NCI-H345 treated with DMSO at 0.1 percent for 48 hours (cell line): ENCODE results near the gene LRRFIP1.

Experiments
- DNase-seq: peaks from one replicate; lab custom pipeline; 2025; ENCODE audit not compliant: unreplicated experiment; lab: John Stamatoyannopoulos, UW

Gene LRRFIP1

GRCh38 chr2:237701033-237701858 is 73.9 kb downstream of the LRRFIP1 start:
- no peak for DNase-seq

GRCh38 chr2:237701859-237702390 is 74.5 kb downstream of the LRRFIP1 start:
- DNase-seq = no peak

- DNase-seq = no peak
These were observed 75.3 kb downstream of the LRRFIP1 start for GRCh38 chr2:237702441-237703391.

GRCh38 chr2:237704501-237705434 is 77.4 kb downstream of the LRRFIP1 start:
- DNase-seq = no peak

GRCh38 chr2:237706257-237706656 is 78.9 kb downstream of the LRRFIP1 start:
- no peak for DNase-seq

- DNase-seq = no peak
These were observed 80.6 kb downstream of the LRRFIP1 start for GRCh38 chr2:237708065-237708398.

GRCh38 chr2:237708491-237708890 is 81.1 kb downstream of the LRRFIP1 start:
- no peak for DNase-seq

GRCh38 chr2:237708961-237709360 is 81.6 kb downstream of the LRRFIP1 start:
- DNase-seq = no peak

GRCh38 chr2:237711458-237712150 is 84.2 kb downstream of the LRRFIP1 start:
- no peak for DNase-seq

GRCh38 chr2:237712477-237713377 is 85.3 kb downstream of the LRRFIP1 start:
- DNase-seq = no peak

- DNase-seq = no peak
These were observed 87.5 kb downstream of the LRRFIP1 start for GRCh38 chr2:237714690-237715458.

GRCh38 chr2:237715459-237715947 is 88.1 kb downstream of the LRRFIP1 start:
- DNase-seq = no peak

GRCh38 chr2:237716011-237716410 is 88.6 kb downstream of the LRRFIP1 start:
- no peak for DNase-seq

- DNase-seq = no peak
These were observed 90.2 kb downstream of the LRRFIP1 start for GRCh38 chr2:237717366-237718276.

- DNase-seq = no peak
These were observed 90.9 kb downstream of the LRRFIP1 start for GRCh38 chr2:237718277-237718634.

- DNase-seq = no peak
These were observed 93.1 kb downstream of the LRRFIP1 start for GRCh38 chr2:237720444-237720843.

GRCh38 chr2:237720957-237721356 is 93.6 kb downstream of the LRRFIP1 start:
- no peak for DNase-seq
